HG03045 (cell line): ENCODE data around the gene PARK7.

Source experiments
- ATAC-seq: cut with Tn5 transposase; IDR thresholded peaks from one replicate; pipeline ENCODE4 v1.9.1; 2021; ENCODE audit warnings: mild to moderate bottlenecking, moderate library complexity; ENCODE audit not compliant: unreplicated experiment

PARK7 gene

DNA sequence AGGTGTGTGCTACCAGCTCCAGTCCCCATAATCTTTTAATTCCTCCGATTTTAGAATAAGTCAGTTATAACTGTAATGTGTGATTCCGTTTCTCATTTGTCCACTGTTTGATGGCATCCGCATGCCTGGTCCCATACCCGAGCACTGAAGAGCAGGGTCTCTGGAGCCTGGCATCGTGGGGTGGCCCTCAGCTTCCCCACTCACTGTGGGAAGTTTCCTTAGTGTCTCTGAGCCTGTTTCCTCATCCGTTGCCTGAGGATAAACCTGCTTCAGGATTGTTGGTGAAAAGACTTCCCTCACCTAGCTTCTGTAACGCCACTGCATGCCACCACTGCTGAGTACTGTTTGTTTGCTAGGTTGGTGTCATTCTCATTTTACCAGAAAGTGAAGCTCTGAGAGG lies 19.5 kb downstream of the PARK7 start:
- ATAC-seq = no peak

DNA sequence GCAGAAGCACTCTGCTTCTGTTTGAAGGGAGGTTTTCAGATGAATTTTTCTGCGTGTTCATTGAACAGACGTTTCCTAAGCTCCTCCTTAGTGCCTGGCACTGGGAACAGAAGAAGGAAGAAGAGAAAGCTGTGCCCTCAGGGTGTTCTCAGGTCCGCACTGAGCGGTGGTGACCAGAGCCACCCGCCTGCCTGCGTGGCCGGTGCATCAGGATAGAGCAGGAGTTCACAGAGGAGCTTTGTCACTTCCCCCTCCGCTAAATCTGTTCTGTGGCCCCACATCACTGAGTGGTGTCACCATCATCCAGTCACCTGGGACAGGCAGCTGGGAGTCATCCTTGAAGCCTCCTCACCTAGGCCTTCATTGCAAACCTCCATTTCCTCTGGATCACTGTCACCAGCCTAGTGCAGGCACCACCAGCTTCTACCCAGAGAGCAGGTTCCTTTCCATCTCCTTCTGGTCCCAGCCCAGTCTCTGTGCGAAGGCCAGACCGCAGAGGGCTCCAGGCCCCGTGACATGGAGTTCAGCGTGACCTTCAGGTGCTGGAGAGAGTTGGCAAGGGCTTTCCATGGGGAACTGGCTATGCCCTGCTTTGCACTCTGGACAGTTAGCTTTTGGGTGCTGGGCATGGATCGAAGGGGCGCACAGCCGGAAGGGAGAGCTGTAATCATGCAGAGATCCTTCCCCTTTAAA lies 21.7 kb downstream of the PARK7 start:
- ATAC-seq = no peak

DNA sequence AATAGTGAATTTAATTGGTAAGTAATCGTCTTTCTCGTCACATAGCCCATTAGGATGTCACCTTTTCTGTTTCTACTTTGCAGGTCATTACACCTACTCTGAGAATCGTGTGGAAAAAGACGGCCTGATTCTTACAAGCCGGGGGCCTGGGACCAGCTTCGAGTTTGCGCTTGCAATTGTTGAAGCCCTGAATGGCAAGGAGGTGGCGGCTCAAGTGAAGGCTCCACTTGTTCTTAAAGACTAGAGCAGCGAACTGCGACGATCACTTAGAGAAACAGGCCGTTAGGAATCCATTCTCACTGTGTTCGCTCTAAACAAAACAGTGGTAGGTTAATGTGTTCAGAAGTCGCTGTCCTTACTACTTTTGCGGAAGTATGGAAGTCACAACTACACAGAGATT lies 23.3 kb downstream of the PARK7 start:
- ATAC-seq = no peak

GRCh38 chr1:7985851-7986612 lies 24.5 kb downstream of the PARK7 start:
- no peak for ATAC-seq

- no peak for ATAC-seq
Measured at GRCh38 chr1:7987528-7987927, 26.0 kb downstream of the PARK7 start.

- no peak for ATAC-seq
Measured at GRCh38 chr1:7988576-7988975, 27.1 kb downstream of the PARK7 start.

GRCh38 chr1:7989762-7990428 lies 28.4 kb downstream of the PARK7 start:
- ATAC-seq = no peak

- ATAC-seq = no peak
Measured at GRCh38 chr1:7991504-7992440, 30.3 kb downstream of the PARK7 start.

GRCh38 chr1:7992885-7993284 lies 31.4 kb downstream of the PARK7 start:
- no peak for ATAC-seq

DNA sequence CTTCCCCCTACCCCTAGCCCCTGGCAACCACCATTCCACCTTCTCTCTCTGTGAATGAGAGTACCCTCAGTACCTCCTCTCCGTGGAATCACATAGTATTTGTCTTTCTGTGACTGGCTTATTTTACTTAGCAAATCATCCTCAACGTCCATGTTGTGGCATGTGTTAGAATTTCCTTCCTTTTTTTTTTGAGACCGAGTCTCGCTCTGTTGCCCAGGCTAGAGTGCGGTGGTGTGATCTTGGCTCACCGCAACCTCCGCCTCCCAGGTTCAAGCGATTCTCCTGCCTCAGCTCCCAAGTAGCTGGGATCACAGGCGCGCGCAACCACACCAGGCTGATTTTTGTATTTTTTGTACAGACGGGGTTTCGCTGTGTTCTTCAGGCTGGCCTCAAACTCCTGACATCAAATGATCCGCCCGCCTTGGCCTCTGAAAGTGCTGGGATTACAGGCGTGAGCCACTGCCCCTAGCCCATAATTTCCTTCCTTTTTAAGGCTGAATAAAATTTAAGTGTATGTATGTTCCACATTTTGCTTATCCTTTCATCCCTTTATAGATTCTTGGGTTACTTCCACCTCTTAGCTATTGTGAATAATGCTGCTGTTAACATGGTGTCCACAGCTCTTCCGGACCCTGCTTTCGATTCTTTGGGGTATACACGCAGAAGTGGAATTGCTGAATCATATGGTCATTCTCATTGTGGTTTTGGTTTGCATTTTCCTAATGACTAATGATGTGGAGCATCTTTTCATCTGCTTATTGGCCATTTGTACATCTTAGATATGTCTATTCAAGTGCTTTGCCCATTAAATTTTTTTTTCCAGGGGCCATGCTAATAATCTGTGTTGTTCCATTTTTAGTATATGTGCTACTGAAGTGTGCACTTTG lies 32.3 kb downstream of the PARK7 start:
- ATAC-seq = no peak

DNA sequence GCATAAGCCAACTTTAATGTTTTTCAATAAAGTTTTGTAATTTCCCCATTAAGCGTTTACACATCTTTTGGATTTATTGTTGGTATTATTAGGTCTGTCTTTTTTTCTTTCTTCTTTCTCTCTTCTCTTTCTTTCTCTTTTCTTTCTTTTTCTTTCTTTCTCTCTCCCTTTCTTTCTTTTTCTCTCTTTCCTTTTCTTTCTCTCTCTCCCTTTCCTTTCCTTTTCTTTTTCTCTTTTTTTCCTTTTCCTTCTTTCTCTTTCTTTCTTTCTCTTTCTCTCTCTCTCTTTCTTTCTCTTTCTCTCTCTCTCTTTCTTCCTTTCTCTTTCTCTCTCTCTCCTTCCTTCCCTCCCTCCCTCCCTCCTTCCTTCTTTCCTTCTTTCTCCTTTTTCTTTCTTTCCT lies 33.3 kb downstream of the PARK7 start:
- ATAC-seq = no peak

- no peak for ATAC-seq
Measured at GRCh38 chr1:7995437-7995836, 33.9 kb downstream of the PARK7 start.

GRCh38 chr1:8002329-8002910 lies 40.9 kb downstream of the PARK7 start:
- no peak for ATAC-seq

GRCh38 chr1:8002921-8003320 lies 41.4 kb downstream of the PARK7 start:
- ATAC-seq = no peak

DNA sequence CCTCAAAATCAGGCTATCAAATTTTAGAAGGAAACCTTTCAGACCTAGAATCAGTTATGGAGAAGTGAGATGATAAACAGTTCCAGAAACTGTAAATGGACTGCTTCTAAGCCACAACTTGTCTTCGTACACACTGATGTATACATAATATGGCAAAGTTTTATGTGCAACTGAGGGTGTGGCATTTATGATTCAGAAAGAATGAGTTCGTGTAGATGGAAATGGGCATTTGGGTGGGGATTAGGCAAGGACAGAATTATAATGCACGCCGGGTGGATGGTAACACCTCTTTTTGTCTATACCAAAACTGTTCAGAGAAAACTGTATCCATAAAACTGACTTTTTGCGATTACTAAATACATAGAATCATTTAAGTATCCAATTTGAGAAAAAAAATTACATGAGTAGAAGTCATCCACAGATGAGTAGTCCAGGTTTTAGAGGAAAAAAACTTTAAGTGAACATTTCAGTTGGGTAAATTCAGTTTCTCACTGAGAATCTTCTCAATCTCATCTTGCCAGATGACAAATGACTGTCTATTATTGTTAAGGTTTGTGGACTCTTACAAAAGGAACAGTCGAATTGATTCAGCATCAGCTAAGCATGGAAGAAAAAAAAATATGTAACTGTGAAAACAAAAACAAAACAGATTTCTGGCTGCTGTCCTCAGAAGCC lies 42.1 kb downstream of the PARK7 start:
- ATAC-seq = no peak

GRCh38 chr1:8004113-8004802 lies 42.7 kb downstream of the PARK7 start:
- no peak for ATAC-seq

DNA sequence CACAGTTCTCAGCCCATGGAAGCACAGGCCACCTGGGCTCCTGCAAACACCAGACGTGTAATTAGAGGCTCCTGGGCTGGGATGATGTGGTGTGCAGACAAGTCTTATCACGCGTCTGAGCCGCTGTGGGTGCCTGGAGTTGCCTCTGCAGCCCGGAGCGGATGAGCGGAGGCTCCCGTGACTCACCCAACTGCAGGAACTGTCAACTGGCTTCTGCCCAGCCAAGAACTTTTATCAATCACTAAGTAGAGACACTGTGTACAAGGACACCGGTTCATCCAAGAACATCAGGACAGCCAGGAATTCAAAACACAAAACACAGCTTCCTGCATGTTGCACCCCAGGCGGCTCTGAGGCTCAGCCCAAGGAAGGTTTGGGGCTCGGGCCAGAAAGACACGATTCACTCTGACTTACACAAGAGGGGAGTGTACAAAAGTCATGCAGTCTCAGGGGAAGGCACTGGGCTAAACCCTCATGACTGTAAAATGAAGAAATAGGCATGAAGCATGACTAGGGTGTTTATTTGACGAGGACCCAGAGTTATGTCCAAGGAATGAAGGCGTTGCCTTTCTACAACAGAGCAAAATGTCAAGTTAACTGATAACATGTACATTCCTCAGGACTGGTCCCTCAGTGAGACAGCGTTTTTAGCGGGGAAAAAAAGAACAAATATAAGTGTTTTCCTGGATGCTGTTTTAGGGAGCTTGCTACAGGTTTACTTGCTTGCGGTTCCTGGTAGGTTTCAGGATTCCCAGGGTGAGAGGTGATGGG lies 43.5 kb downstream of the PARK7 start:
- no peak for ATAC-seq
